NCI-H2107 treated with DMSO at 0.1 percent for 48 hours (cell line): ENCODE data around the gene SEC16A.
A peak's percentile ranks its signal among the peaks of the same experiment; 100 is the strongest.
"Not testable (repeated sequence)": the region's sequence is repeated elsewhere in the genome, so short reads cannot be mapped to it uniquely, and the experiment has no call there.

Source experiments
- DNase-seq: peaks from one replicate; lab custom pipeline; 2025; ENCODE audit not compliant: unreplicated experiment; lab: John Stamatoyannopoulos, UW

Gene SEC16A

GRCh38 chr9:136441191-136441680 is 41.6 kb downstream of the SEC16A start:
- no peak for DNase-seq

GRCh38 chr9:136439481-136440408 is 43.1 kb downstream of the SEC16A start, which contains the start of gene INPP5E:
INPP5E (minus strand) TSS chr9:136439845; CDS start chr9:136439419, 426 bp downstream.
- DNase-seq, result peak; percentile 27

DNA sequence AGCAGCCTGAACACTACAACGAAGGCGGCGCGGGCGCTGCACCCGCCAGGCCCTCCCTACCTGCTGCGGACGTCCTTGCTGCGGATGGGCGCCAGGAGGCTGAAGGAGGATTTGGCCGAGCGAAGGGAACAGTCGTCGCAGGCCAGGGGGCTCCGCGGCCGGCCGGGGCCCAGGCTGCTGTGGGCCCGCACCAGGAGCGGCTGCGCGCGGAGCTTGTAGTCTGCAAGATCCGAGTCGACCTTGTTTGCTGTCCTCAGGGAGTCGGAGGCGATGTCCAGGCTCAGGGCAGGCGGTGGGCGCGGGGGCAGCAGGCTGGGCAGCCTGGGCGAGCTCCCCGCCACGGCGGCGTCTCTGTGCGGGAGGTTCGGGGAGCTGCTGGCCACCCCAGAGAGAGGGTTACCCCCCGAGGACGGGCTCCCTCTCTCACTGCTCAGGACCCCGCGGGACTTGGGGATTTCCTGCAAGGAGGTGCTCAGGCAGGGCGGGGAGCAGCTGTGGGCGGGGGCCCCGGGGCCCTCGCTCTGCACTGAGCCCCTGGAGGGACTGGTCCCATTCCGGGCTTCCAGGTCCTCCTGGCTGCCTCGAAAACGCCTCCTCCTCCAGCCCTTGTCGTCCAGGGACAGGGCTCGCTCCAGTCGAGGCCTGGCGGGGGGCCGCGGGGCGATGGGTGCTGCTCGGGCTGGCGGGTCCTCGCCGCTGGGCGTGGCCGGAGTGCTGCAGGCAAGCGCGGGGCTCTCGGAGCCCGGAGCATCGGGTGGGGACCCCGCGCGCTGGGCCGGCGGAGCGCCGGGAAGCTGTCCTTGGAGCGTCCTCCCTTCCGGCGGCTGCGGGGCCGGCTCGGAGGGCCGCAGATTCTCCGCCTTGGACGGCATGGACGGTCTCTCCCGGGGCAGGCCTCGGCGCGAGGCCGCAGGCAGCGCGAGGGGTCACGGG is 44.0 kb downstream of the SEC16A start:
- DNase-seq, result no peak

DNA sequence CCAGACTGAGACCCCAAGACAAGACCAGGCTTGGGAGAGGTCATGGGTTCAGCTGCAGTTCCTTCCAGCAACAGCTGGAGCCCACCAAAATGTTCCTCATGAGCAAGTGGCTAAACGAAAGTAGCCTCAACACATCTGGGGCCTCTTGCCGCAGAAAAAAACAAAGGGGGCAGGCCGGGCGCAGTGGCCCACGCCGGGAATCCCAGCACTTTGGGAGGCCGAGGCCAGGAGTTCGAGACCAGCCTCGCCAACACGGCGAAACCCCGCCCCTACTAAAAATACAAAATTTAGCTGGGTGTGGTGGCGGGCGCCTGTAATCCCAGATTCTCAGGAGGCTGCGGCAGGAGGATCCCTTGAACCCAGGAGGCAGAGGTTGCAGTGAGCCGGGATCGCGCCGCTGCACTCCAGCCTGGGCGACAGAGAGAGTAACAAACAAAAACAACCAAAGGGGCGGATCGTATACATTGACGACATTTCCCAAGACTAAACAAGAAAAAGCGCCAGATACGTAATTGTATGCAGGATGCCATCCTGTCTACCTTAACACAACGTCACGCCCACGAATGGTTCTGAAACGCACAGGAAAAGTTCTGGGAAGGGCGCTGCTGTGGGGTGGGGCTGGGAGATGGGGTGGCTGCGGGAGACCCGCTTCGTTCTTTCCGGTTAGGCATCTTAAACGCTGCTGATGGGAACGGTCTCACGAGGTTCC is 44.8 kb downstream of the SEC16A start:
- DNase-seq, result no peak

GRCh38 chr9:136437430-136437829 is 45.4 kb downstream of the SEC16A start:
- no peak for DNase-seq

DNA sequence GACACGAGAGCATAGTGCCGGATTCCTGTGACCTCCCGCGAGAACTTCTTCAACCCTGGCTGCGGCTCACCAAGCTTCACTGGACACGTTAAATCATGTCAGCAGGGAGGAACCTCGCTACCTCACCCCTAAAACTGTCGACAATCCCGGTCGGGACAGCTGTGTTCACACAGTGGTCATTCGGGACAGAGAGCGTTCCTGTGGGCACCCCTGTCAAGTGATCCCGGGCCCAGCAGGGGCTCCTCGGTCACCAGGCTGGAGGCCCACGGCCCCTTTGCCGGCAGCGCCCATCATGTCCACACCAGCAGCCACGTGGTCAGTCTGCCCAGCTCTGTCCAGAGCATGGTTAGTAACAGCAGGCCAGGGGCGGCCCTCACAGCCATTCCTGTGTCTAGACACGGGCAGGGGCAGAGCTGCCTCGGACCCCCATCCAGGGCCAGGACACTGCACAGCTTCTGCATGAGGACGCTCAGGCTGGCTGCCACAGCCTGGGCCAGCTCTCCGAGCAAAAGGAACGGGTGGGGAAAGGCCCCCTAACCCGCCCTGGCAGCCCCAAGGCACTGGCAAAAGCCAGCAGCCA is 46.7 kb downstream of the SEC16A start:
- no peak for DNase-seq

GRCh38 chr9:136434580-136435169 is 48.2 kb downstream of the SEC16A start:
- DNase-seq, result no peak

DNA sequence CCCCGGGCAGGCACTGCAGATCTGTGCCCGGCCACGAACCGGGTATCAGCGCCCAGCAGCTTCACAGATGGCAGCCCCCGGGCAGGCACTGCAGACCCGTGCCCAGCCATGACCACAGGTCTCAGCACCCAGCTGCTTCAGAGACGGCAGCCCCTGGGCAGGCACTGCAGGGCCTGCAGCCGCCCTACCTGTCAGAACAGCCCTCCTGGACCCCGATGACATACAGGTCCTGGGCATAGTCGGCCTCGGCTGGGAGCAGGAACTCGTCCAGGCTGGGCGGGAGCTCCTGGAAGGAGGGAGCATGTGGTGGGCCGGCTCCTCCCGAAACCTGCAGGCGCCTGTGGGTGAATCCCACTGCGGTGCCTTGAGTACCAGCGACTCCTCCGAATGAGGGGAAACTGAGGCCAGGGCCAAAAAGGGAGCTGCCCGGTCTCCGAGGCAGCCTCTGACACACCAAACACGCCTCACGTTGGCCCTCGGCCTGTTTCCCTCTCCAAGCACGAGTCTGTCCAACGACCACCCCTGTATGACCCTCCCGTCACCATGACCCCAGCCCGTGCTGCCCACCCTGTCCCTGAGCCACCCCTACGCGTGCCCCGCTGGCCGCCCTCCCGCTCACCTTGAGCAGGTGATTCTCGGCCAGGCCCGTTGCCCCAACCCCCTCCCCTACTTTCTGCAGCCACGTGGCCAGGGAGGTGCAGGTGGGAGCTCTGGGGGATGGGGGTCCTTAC is 48.8 kb downstream of the SEC16A start:
- DNase-seq, result no peak

- DNase-seq, result no peak
Measured at GRCh38 chr9:136433043-136433715, 49.7 kb downstream of the SEC16A start.

DNA sequence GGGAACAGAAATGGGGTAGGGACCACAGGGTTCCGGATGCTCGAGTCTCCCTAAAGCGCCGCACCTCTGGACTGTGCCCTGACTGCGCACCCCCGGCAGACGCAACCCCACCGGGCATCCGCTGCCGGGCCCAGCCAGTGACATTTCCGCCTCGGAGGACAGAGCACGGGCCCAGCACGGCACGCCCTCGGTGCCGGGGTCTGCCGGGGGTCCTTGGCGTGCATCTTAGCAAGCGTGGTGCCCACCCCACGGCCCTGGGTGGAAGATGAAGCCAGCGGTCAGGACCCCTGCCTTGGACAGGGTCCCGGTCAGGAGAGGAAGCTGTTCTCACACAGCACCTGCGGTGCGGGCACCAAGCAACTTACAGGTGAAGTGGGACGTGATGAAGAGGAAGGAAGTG is 50.2 kb downstream of the SEC16A start:
- DNase-seq, result no peak

DNA sequence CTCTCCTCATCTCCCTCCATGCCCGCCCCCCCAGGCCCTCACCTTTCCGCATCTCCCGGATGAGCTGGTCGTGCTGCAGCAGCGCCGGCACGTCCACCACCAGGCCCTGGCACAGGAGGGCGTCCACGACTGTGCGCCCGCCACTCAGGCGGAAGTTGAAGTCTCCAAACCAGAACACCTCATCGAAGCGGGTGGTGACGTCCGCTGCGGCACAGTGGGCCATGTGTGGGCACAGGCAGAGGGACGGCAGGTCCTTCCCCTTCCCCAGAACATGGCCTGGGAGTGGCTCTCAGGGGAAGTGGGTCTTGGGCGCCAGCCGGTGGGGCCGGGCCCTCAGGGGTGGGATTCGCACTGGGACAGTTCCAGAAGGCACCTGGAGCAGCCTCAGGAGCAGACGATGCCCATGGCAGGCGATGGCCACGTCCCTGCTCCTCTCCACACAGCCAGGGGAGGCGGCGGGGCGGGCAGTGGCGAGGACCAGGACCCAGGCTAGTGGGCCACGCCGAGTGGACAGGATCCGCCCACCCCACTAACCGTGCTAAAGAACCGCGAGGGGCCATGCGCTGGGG is 51.0 kb downstream of the SEC16A start:
- no peak for DNase-seq

DNA sequence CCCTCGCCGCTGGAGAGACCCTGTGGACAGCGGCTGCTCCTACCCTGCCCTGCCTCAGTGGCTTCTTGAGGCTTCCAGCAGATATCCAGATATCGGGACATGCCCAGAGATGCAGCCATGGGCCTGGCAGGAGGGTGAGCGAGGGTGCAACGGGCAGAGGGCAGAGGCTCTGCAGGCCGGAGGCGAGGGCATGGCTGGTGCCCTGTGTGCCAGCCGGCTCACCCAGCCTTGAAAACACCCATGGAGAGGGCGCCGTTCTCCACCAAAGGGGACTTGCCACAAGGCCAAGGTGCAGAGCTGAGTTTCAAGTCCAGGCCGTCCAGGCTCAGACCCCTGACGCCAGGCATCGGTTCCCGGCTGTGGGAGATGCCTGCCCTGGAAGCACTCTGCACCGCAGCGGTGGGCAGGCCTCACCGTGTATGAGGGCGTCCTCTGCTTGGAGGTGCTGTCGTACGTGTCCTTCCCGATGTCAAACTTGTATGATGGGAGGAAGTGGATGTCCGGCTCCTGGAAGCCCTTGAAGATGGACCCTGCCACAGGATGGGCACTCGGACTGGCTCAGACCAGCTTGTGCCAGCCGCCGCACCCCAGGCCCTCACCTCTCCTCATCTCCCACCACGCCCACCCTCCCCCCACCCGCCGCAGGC is 52.1 kb downstream of the SEC16A start:
- DNase-seq, result no peak

- no peak for DNase-seq
Measured at GRCh38 chr9:136429683-136430491, 53.0 kb downstream of the SEC16A start.

GRCh38 chr9:136429075-136429628 is 53.7 kb downstream of the SEC16A start:
- DNase-seq, result no peak

DNA sequence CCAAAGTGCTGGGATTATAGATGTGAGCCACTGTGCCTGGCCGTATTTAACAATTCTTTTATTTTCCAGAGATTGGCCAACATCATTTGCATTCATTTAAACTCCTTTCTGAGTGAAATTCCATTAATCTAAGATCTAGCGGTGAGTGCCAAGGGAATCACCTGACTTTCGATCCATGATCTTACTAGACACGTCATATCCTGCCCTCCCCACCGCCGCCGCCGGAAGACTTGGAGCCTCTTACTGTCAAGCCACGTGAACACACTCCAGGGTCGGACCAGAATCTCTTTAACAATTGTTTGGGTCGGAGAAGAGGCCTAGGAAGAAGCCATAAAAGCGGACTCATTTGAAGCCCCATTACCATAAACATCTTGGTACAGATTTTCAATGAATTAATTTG is 56.1 kb downstream of the SEC16A start:
- DNase-seq, result no peak

- not testable (repeated sequence) for DNase-seq
Measured at GRCh38 chr9:136425367-136425766, 57.5 kb downstream of the SEC16A start.
